ENCODE data around the gene COA4.

Gene COA4

GRCh38 chr11:73876424-73877310, at the start of gene COA4, which contains the start of gene PAAF1:
TSS of gene COA4 (minus strand) at chr11:73876846. CDS start at chr11:73873378, 3,468 bp downstream.
TSS of gene PAAF1 (plus strand) at chr11:73876999. CDS start at chr11:73877022, 23 bp downstream.
- DNase-seq (ENCODE audit: low spot score): peak; percentile 98

- DNase-seq (ENCODE audit: low spot score): no peak
Measured at GRCh38 chr11:73921180-73921579, 44.5 kb upstream of the COA4 start.

- DNase-seq (ENCODE audit: low spot score): peak; percentile 64
Measured at GRCh38 chr11:73916435-73916834, 39.8 kb upstream of the COA4 start.

- DNase-seq (ENCODE audit: low spot score): no peak
Measured at GRCh38 chr11:73914284-73914683, 37.6 kb upstream of the COA4 start.

GRCh38 chr11:73913472-73913871, 36.8 kb upstream of the COA4 start:
- no peak for DNase-seq (ENCODE audit: low spot score)

GRCh38 chr11:73912026-73912425, 35.4 kb upstream of the COA4 start:
- DNase-seq (ENCODE audit: low spot score): no peak

- peak; percentile 82 for DNase-seq (ENCODE audit: low spot score)
Measured at GRCh38 chr11:73907191-73907590, 30.5 kb upstream of the COA4 start.

- DNase-seq (ENCODE audit: low spot score): no peak
Measured at GRCh38 chr11:73902303-73902702, 25.7 kb upstream of the COA4 start.

GRCh38 chr11:73894725-73895335, 18.2 kb upstream of the COA4 start:
- DNase-seq (ENCODE audit: low spot score): no peak

GRCh38 chr11:73893041-73893440, 16.4 kb upstream of the COA4 start:
- no peak for DNase-seq (ENCODE audit: low spot score)

GRCh38 chr11:73889536-73889935, 12.9 kb upstream of the COA4 start:
- DNase-seq (ENCODE audit: low spot score): no peak

- peak; percentile 25 for DNase-seq (ENCODE audit: low spot score)
Measured at GRCh38 chr11:73889019-73889418, 12.4 kb upstream of the COA4 start.

GRCh38 chr11:73888244-73888643, 11.6 kb upstream of the COA4 start:
- no peak for DNase-seq (ENCODE audit: low spot score)

GRCh38 chr11:73883856-73884255, 7.2 kb upstream of the COA4 start:
- DNase-seq (ENCODE audit: low spot score): no peak

- DNase-seq (ENCODE audit: low spot score): peak; percentile 26
Measured at GRCh38 chr11:73880449-73880848, 3.8 kb upstream of the COA4 start.

- DNase-seq (ENCODE audit: low spot score): no peak
Measured at GRCh38 chr11:73878771-73879170, 2.1 kb upstream of the COA4 start.

GRCh38 chr11:73875840-73876239, 806 bp downstream of the COA4 start:
- no peak for DNase-seq (ENCODE audit: low spot score)

- DNase-seq (ENCODE audit: low spot score): no peak
Measured at GRCh38 chr11:73875380-73875779, 1.3 kb downstream of the COA4 start.

- DNase-seq (ENCODE audit: low spot score): no peak
Measured at GRCh38 chr11:73872749-73873357, 3.8 kb downstream of the COA4 start.

GRCh38 chr11:73870261-73870660, 6.4 kb downstream of the COA4 start:
- DNase-seq (ENCODE audit: low spot score): no peak

- DNase-seq (ENCODE audit: low spot score): no peak
Measured at GRCh38 chr11:73869332-73869949, 7.2 kb downstream of the COA4 start.

- DNase-seq (ENCODE audit: low spot score): peak; percentile 92
Measured at GRCh38 chr11:73866586-73866996, 10.1 kb downstream of the COA4 start.

Data from kidney tubule cell (primary cell).